GM12878 (cell line): ENCODE measurements around the gene GPC5. TPM values are rescaled to one million over a fixed set of nuclear protein-coding genes. Genes with fewer than 3 reads are reported as not detected.

Experiments used
- ATAC-seq: fragments of 200-7000 bp; cut with Tn5 transposase; 3 replicates; pipeline ENCODE4 v1.9.1; 2020; ENCODE audit warnings: mild to moderate bottlenecking, moderate library complexity
- BruUV-seq: library from RNA; stranded (reverse); fragments of 400-500 nt; replicated peaks from 2 replicates; lab custom pipeline; 2021; lab: Mats Ljungman, UMichigan
- CTCF ChIA-PET: fragments of 300-600 bp; sonication (Branson Sonifier 250); formaldehyde crosslinking; extraction: SDS; loops from one replicate; lab custom pipeline; 2021; ENCODE audit warnings: inconsistent platforms; lab: Yijun Ruan, JAX
- POLR2A ChIA-PET: fragments of 350-600 bp; formaldehyde crosslinking; extraction: SDS; loops from one replicate; lab custom pipeline; 2021; ENCODE audit warnings: inconsistent platforms; lab: Charles Lee
- RAD21 ChIA-PET: fragments of 300-600 bp; sonication (Branson Sonifier 250); formaldehyde crosslinking; loops from one replicate; lab custom pipeline; 2023; ENCODE audit warnings: antibody characterized with exemption; ENCODE audit not compliant: unreplicated experiment; lab: Charles Lee
- SMC1A ChIA-PET: fragments of 300-600 bp; sonication (Branson Sonifier 250); formaldehyde crosslinking; loops from one replicate; lab custom pipeline; 2023; ENCODE audit not compliant: unreplicated experiment, uncharacterized antibody; lab: Charles Lee
- DNase-seq: peaks from one replicate; pipeline ENCODE4 v3.0.0-alpha.2; 2011; ENCODE audit warnings: low read depth, low spot score
- FAIRE-seq: peaks from 3 replicates; lab custom pipeline; 2011; peaks lifted over from hg19 to GRCh38; lab: Jason Lieb, UNC
- H2AFZ ChIP-seq: 2 replicates; pipeline ENCODE4 v1.6.0; 2011; ENCODE audit warnings: low read depth, low read length, control low read depth; ENCODE audit not compliant: control insufficient read depth
- H3K27ac ChIP-seq: 2 replicates; pipeline ENCODE4 v1.5.1; 2011; ENCODE audit warnings: control low read depth; ENCODE audit not compliant: control insufficient read depth, insufficient read depth
- H3K27me3 ChIP-seq, 2 experiments: replicated peaks in 1 of 2; 2 replicates each; pipeline versions ENCODE4 v1.6.0 to v1.6.1; 2011; ENCODE audit warnings: low read length in 1 of 2; ENCODE audit not compliant: control insufficient read depth in 2 of 2, insufficient read depth in 2 of 2
- H3K36me3 ChIP-seq, 2 experiments: 2 replicates each; pipeline ENCODE4 v1.5.1; 2011; ENCODE audit warnings: low read length in 1 of 2; ENCODE audit not compliant: control insufficient read depth in 2 of 2, insufficient read depth in 2 of 2
- H3K4me1 ChIP-seq: 2 replicates; pipeline ENCODE4 v1.6.1; 2011; ENCODE audit warnings: mild to moderate bottlenecking, low read length, moderate library complexity, mixed read lengths; ENCODE audit not compliant: control insufficient read depth, insufficient read depth
- H3K4me2 ChIP-seq: 2 replicates; pipeline ENCODE4 v1.6.0; 2011; ENCODE audit warnings: control low read depth; ENCODE audit not compliant: control insufficient read depth, insufficient read depth
- H3K4me3 ChIP-seq: fragments of 200-600 bp; sonication (generic); 2 replicates; pipeline ENCODE4 v1.5.1; 2016
- H3K79me2 ChIP-seq: 2 replicates; pipeline ENCODE4 v1.6.0; 2011; ENCODE audit warnings: low read length; ENCODE audit not compliant: control insufficient read depth, insufficient read depth
- H3K9ac ChIP-seq: 2 replicates; pipeline ENCODE4 v1.8.0; 2011; ENCODE audit warnings: low read length, control low read depth, mixed read lengths; ENCODE audit not compliant: control insufficient read depth, insufficient read depth
- H3K9me3 ChIP-seq: replicated peaks from 3 replicates; pipeline ENCODE4 v1.5.1; 2011; ENCODE audit warnings: mild to moderate bottlenecking, low read length; ENCODE audit not compliant: control insufficient read depth, insufficient read depth
- H4K20me1 ChIP-seq: 2 replicates; pipeline ENCODE4 v1.6.0; 2011; ENCODE audit not compliant: control insufficient read depth, insufficient read depth
- BACH1 ChIP-seq: fragments of 450-650 bp; IDR thresholded peaks from 2 replicates; pipeline ENCODE4 v1.6.1; 2017; ENCODE audit warnings: mild to moderate bottlenecking, borderline replicate concordance
- BCLAF1 ChIP-seq: fragments of 450-650 bp; IDR thresholded peaks from 2 replicates; pipeline ENCODE4 v1.6.1; 2017; ENCODE audit warnings: antibody characterized with exemption, mild to moderate bottlenecking, moderate library complexity
- CBX5 ChIP-seq: sonication (generic); IDR thresholded peaks from 2 replicates; pipeline ENCODE4 v1.6.1; 2016; ENCODE audit warnings: low read depth, moderate library complexity, mild to moderate bottlenecking, inconsistent platforms
- FOS ChIP-seq: IDR thresholded peaks from 3 replicates; pipeline ENCODE4 v1.6.1; 2011; ENCODE audit warnings: borderline replicate concordance; ENCODE audit not compliant: insufficient read length; ENCODE audit errors: extremely low read depth
- FOXK2 ChIP-seq: fragments of 450-650 bp; IDR thresholded peaks from 2 replicates; pipeline ENCODE4 v1.6.1; 2017; ENCODE audit warnings: mild to moderate bottlenecking, moderate library complexity
- GABPA ChIP-seq: IDR thresholded peaks from 2 replicates; pipeline ENCODE4 v1.6.1; 2014; ENCODE audit warnings: antibody characterized with exemption, low read depth, mild to moderate bottlenecking, inconsistent platforms
- IKZF1 ChIP-seq: fragments of 450-650 bp; conservative IDR thresholded peaks from 2 replicates; pipeline ENCODE4 v1.6.1; 2017; ENCODE audit warnings: antibody characterized with exemption, mild to moderate bottlenecking
- IKZF2 ChIP-seq, 2 experiments: fragments of 450-650 bp; IDR thresholded peaks; 2 replicates each; pipeline ENCODE4 v1.6.1; 2017; ENCODE audit warnings: mild to moderate bottlenecking in 2 of 2, moderate library complexity in 2 of 2
- JUND ChIP-seq: IDR thresholded peaks from 2 replicates; pipeline ENCODE4 v1.6.1; 2012; ENCODE audit warnings: low read depth, mild to moderate bottlenecking, low read length, improper control_type of control experiment, moderate library complexity
- MAX ChIP-seq: IDR thresholded peaks from 2 replicates; pipeline ENCODE4 v1.6.1; 2012; ENCODE audit warnings: low read depth, low read length, improper control_type of control experiment
- NBN ChIP-seq: fragments of 450-650 bp; IDR thresholded peaks from 2 replicates; pipeline ENCODE4 v1.6.1; 2016
- PBX3 ChIP-seq: IDR thresholded peaks from 2 replicates; pipeline ENCODE4 v1.6.1; 2011; ENCODE audit warnings: mild to moderate bottlenecking, low read depth, low read length, moderate library complexity; ENCODE audit not compliant: insufficient replicate concordance
- POLR2A ChIP-seq: IDR thresholded peaks from 2 replicates; pipeline ENCODE4 v1.6.1; 2011; ENCODE audit warnings: low read depth, mild to moderate bottlenecking, low read length
- RAD51 ChIP-seq: fragments of 450-650 bp; IDR thresholded peaks from 2 replicates; pipeline ENCODE4 v1.6.1; 2016; ENCODE audit warnings: moderate library complexity, mild to moderate bottlenecking, inconsistent platforms
- TARDBP ChIP-seq: IDR thresholded peaks from 2 replicates; pipeline ENCODE4 v1.6.1; 2016; ENCODE audit warnings: borderline replicate concordance
- WRNIP1 ChIP-seq: IDR thresholded peaks from 2 replicates; pipeline ENCODE4 v1.6.1; 2011; ENCODE audit warnings: low read depth, low read length, improper control_type of control experiment, borderline replicate concordance
- ZBTB33 ChIP-seq: fragments of 450-650 bp; IDR thresholded peaks from 2 replicates; pipeline ENCODE4 v1.6.1; 2017; ENCODE audit warnings: mild to moderate bottlenecking
- WGBS: methylation state at CpG from one replicate; pipeline ENCODE4 v1.1.6; 2016; ENCODE audit warnings: low lambda C conversion rate; ENCODE audit not compliant: insufficient replicate concordance, insufficient coverage; ENCODE audit errors: missing lambda C conversion rate; 5-methylcytosine and 5-hydroxymethylcytosine counted together
- in situ Hi-C: fragments of 300-500 bp; cut with MboI; formaldehyde crosslinking; loops from 9 replicates; pipeline ENCODE4 v1.14.3; 2018; ENCODE audit warnings: mixed read lengths
- intact Hi-C: fragments of 100-400 bp; cut with micrococcal nuclease; formaldehyde crosslinking; loops from one replicate; pipeline ENCODE4 v1.14.2; 2022; ENCODE audit not compliant: unreplicated experiment
- polyA plus RNA-seq, 11 experiments: library from polyadenylated mRNA; depleted of rRNA in 4 of 11; unstranded in 6 of 11; stranded (reverse) in 5 of 11; fragments of >200 nt; fragmentation: Nextera tagmentation in 4 of 11; fragmentation: Illumina TruSeq in 1 of 11; extraction: Ambion mirVana in 4 of 11; extraction: Trizol in 1 of 11; gene quantifications; 1 replicate in 1 of 11; 2 replicates in 10 of 11; pipeline versions ENCODE4 v1.2.1 to v1.2.3, GENCODE V29; 2011 to 2016; ENCODE audit warnings: inconsistent platforms in 2 of 11, missing spikeins in 2 of 11, low read depth in 1 of 11
- total RNA-seq, 4 experiments: library from RNA; depleted of rRNA in 3 of 4; stranded (reverse); fragments of >200 nt in 3 of 4; fragmentation: Illumina TruSeq in 1 of 4; extraction: Trizol in 1 of 4; gene quantifications; 2 replicates each; pipeline versions ENCODE4 v1.2.1 to v1.2.3, GENCODE V29; 2013 to 2021

GPC5 gene
- total and polyA plus RNA-seq, 10 of the 15 experiments (the other 5 are each of a cell fraction or from before 2014, with no cell fraction given): 0.05 to 0.87 (median 0.44) TPM; not detected in 1

GRCh38 chr13:91652404-91653301 lies 254.2 kb downstream of the GPC5 start:
- Histone ChIP-seq H3K9ac (no peak overlapping the region), H3K9me3 (no peaks in the 10 kb centered on the region; the same call in 2 of the 3 replicates), H3K4me2 (no peak overlapping the region), H3K79me2 (no peaks in the 10 kb centered on the region), H3K4me1 (no peaks in the 10 kb centered on the region), H4K20me1 (no peaks in the 10 kb centered on the region), H3K4me3 (no peak overlapping the region), H3K36me3 (no peaks in the 10 kb centered on the region), H2AFZ (no peak overlapping the region), H3K27me3 (no peaks in the 10 kb centered on the region), H3K27ac (no peak overlapping the region)
- intact Hi-C loops: no loop called here
- SMC1A ChIA-PET: no interaction called here
- no peak for FAIRE-seq
- BruUV-seq: no TSS peak
- POLR2A ChIA-PET: interaction anchor here (0.6 kb wide), 1 partner anchor 543 kb away, joined by 5 read pairs; no protein-coding TSS in a partner anchor
- in situ Hi-C loops: no loop called here
- ATAC-seq: no peak
- DNase-seq: no peak
- CTCF ChIA-PET: no interaction called here
- WGBS: 20% methylated on average over 10 of the region's 10 CpGs
- RAD21 ChIA-PET: no interaction called here
- no peak for TF ChIP-seq CBX5
- no peak for TF ChIP-seq RAD51
- no peak for TF ChIP-seq JUND
- no peak for TF ChIP-seq POLR2A
- no peak for TF ChIP-seq BCLAF1
- no peak for TF ChIP-seq FOXK2
- no peak for TF ChIP-seq WRNIP1
- no peak for TF ChIP-seq FOS
- TF ChIP-seq TARDBP: no peak
- TF ChIP-seq IKZF2 (IDR thresholded peaks at IDR 0.05): no peak
- TF ChIP-seq PBX3: no peak
- no peak for TF ChIP-seq IKZF1
- no peak for TF ChIP-seq NBN
- TF ChIP-seq MAX: no peak
- TF ChIP-seq GABPA: no peak
- TF ChIP-seq BACH1: no peak
- TF ChIP-seq ZBTB33: no peak
